ENCODE measurements around the gene SMCO3. TPM values are rescaled to one million over a fixed set of nuclear protein-coding genes. Genes with fewer than 3 reads are reported as not detected.
A peak's percentile ranks its signal among the peaks of the same experiment; 100 is the strongest.

Gene SMCO3
- total RNA-seq, 1 experiment from 2014 or later = not detected

DNA sequence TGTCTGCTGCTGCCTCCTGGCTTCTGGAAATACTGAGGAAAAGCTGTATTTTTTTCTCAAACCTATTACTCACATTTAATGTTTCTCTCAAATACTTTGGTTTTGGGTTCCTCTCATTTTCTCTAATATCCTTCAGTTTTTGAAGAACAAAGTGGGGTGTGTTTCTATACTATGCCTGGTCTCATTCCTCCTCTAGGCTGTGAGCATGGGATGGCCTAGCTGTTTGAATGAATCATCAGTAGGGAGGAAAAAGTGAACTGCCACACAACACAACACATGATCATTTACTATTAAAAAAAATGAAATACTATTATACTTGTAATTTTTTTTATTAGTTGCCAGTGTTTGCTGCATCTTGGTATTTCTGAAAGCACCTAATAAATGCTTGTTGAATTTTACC is 11.3 kb upstream of the SMCO3 start:
- Mint-ChIP-seq H3K4me1 (ENCODE audit: low read depth, unreplicated experiment) (no peaks in the 10 kb centered on the region), H3K36me3 (ENCODE audit: insufficient read depth, unreplicated experiment) (no peaks in the 10 kb centered on the region), H3K4me3 (ENCODE audit: low read depth, unreplicated experiment) (no peak overlapping the region), H3K27ac (ENCODE audit: unreplicated experiment) (no peak overlapping the region), H3K27me3 (ENCODE audit: unreplicated experiment) (no peaks in the 10 kb centered on the region), H3K9me3 (ENCODE audit: low read depth, unreplicated experiment) (no peaks in the 10 kb centered on the region)
- CTCF ChIA-PET = no interaction called here
- no peak for DNase-seq
- no TSS peak for BruUV-seq (replicated peaks)
- intact Hi-C loops (cut with micrococcal nuclease; ENCODE audit: unreplicated experiment) = no loop called here
- TF ChIP-seq, protein P1, sequence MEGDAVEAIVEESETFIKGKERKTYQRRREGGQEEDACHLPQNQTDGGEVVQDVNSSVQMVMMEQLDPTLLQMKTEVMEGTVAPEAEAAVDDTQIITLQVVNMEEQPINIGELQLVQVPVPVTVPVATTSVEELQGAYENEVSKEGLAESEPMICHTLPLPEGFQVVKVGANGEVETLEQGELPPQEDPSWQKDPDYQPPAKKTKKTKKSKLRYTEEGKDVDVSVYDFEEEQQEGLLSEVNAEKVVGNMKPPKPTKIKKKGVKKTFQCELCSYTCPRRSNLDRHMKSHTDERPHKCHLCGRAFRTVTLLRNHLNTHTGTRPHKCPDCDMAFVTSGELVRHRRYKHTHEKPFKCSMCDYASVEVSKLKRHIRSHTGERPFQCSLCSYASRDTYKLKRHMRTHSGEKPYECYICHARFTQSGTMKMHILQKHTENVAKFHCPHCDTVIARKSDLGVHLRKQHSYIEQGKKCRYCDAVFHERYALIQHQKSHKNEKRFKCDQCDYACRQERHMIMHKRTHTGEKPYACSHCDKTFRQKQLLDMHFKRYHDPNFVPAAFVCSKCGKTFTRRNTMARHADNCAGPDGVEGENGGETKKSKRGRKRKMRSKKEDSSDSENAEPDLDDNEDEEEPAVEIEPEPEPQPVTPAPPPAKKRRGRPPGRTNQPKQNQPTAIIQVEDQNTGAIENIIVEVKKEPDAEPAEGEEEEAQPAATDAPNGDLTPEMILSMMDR (IDR thresholded peaks at IDR 0.05; ENCODE audit: unreplicated experiment) = no peak

DNA sequence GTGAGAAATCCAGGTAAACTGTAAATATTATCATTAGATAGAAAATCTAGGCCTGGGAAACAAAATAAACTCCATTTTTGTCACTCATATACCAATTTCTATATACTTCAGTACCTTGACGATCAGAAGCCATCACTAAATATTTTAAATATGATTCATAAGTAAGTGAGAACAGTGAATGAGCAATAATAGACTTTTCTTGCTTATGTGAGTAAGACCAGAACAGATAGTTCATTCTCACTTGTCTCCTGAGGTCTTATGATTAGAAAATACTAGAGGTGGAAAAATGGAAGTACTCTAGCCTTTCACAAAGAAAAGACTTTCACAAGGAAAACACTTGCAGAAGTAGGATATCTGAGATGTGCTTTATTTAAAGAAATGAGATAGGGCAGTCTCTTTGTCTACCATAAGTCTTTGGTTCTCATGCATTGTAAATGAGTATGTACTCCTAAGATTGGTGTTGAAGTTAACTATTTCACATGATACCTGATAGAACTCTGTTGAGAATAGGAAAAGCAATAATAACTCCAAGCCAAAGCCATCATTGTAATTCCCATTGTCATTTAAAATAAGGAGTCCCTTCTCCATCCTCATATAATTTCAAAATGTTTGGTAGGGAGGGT is 10.1 kb upstream of the SMCO3 start:
- TF ChIP-seq, protein P1 (IDR thresholded peaks at IDR 0.05; ENCODE audit: unreplicated experiment) = no peak
- DNase-seq = no peak
- BruUV-seq (replicated peaks) = no TSS peak
- Mint-ChIP-seq H3K27me3 (ENCODE audit: unreplicated experiment) (no peaks in the 10 kb centered on the region), H3K36me3 (ENCODE audit: insufficient read depth, unreplicated experiment) (no peaks in the 10 kb centered on the region), H3K27ac (ENCODE audit: unreplicated experiment) (no peak overlapping the region), H3K4me3 (ENCODE audit: low read depth, unreplicated experiment) (no peak overlapping the region), H3K9me3 (ENCODE audit: low read depth, unreplicated experiment) (no peaks in the 10 kb centered on the region), H3K4me1 (ENCODE audit: low read depth, unreplicated experiment) (no peaks in the 10 kb centered on the region)
- intact Hi-C loops (cut with micrococcal nuclease; ENCODE audit: unreplicated experiment) = no loop called here
- CTCF ChIA-PET = no interaction called here

DNA sequence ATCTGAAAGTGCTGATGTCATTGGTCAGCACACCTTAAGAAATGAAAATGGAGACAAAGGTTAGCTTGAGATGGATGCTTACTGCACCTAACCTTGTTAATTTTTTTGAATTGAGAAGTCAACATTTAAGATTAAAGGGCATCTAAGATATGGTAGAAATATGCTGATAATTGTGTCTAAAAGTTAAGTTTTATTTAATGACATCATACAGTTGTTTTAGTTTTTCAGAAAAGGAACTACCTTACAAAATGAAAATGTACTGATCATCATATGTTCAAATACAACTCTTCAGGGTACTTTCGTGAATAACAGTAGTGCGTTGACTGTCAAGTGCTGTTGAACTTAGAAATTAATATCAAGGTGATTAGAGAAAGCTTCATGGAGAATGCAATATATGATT is 2.5 kb downstream of the SMCO3 start:
- H3K4me3 Mint-ChIP-seq (ENCODE audit: low read depth, unreplicated experiment) = no peak overlapping the region
- H3K36me3 Mint-ChIP-seq (ENCODE audit: insufficient read depth, unreplicated experiment) = no peaks in the 10 kb centered on the region
- H3K27ac Mint-ChIP-seq (ENCODE audit: unreplicated experiment) = no peak overlapping the region
- H3K4me1 Mint-ChIP-seq (ENCODE audit: low read depth, unreplicated experiment) = peaks cover 9% of the 10 kb centered on the region
- H3K9me3 Mint-ChIP-seq (ENCODE audit: low read depth, unreplicated experiment) = no peaks in the 10 kb centered on the region
- BruUV-seq (replicated peaks) = no TSS peak
- DNase-seq = no peak
- CTCF ChIA-PET = interaction anchor here (0.9 to 2.8 kb wide), 4 partner anchors 39 to 410 kb away, joined by 3 to 23 read pairs (median 5); partner anchors contain the start of gene RERG
- TF ChIP-seq, protein P1 (IDR thresholded peaks at IDR 0.05; ENCODE audit: unreplicated experiment) = no peak
- intact Hi-C loops (cut with micrococcal nuclease; ENCODE audit: unreplicated experiment) = loop anchor here (1.0 to 10.0 kb wide), 3 partner anchors 34 to 333 kb away; no protein-coding TSS in a partner anchor
- H3K27me3 Mint-ChIP-seq (ENCODE audit: unreplicated experiment) = no peaks in the 10 kb centered on the region

DNA sequence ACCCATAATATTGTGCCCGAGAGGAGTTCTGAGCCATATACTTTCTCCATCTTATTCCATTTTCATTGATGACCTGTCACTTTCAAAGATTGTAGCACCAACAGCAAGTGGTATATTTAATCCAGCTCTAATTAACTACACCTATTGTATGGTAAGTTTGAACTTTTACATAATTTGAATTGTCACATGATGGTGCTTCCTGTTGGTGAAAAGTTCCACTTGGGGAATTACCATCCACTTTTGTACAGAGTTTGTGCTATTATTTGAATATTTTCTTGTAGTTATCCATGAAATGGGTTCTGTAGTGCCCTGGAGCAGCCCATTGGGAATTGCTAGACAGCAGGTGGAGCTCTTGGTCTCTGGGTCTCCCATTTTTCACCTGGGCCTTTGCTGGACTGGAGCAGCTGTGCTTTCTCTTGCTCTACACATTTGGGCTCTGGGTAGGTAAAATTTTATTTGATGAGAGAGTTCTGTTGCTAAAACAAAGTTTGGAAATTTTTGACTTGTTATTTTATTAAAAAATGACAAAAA is 3.0 kb downstream of the SMCO3 start:
- TF ChIP-seq, protein P1 (IDR thresholded peaks at IDR 0.05; ENCODE audit: unreplicated experiment) = peak; percentile 51
- Mint-ChIP-seq H3K27me3 (ENCODE audit: unreplicated experiment) (no peaks in the 10 kb centered on the region), H3K9me3 (ENCODE audit: low read depth, unreplicated experiment) (no peaks in the 10 kb centered on the region), H3K4me1 (ENCODE audit: low read depth, unreplicated experiment) (peaks cover 9% of the 10 kb centered on the region), H3K4me3 (ENCODE audit: low read depth, unreplicated experiment) (no peak overlapping the region), H3K36me3 (ENCODE audit: insufficient read depth, unreplicated experiment) (no peaks in the 10 kb centered on the region), H3K27ac (ENCODE audit: unreplicated experiment) (no peak overlapping the region)
- BruUV-seq (replicated peaks) = no TSS peak
- DNase-seq = peak; percentile 57
- CTCF ChIA-PET = interaction anchor here (0.9 to 2.8 kb wide), 4 partner anchors 39 to 410 kb away, joined by 3 to 23 read pairs (median 5); partner anchors contain the start of gene RERG
- intact Hi-C loops (cut with micrococcal nuclease; ENCODE audit: unreplicated experiment) = loop anchor here (1.0 to 10.0 kb wide), 3 partner anchors 34 to 334 kb away; no protein-coding TSS in a partner anchor
